ENCODE data around the gene PTPRK.

DNA sequence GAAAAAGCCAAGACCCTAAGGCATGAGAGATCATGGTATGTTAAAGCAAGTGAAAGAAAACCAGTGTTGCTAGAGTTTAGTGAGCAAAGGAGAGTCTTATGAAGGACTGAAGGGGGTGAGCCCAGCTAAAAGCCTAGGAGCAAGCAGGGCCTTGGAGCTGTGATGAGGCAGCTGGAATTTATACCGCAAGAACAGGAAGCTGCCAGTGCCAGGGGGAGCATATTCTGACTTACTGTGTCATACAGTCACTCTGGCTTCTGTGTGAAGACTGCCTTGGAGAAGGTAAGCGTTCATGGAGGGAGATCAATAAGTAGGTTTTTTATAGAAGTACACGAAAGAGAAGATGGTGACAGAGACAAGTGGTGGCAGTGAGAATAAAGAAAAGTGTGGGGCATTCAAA, 310.6 kb downstream of the PTPRK start:
- TF ChIP-seq, protein P1, sequence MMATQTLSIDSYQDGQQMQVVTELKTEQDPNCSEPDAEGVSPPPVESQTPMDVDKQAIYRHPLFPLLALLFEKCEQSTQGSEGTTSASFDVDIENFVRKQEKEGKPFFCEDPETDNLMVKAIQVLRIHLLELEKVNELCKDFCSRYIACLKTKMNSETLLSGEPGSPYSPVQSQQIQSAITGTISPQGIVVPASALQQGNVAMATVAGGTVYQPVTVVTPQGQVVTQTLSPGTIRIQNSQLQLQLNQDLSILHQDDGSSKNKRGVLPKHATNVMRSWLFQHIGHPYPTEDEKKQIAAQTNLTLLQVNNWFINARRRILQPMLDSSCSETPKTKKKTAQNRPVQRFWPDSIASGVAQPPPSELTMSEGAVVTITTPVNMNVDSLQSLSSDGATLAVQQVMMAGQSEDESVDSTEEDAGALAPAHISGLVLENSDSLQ (IDR thresholded peaks at IDR 0.05): no peak
- TF ChIP-seq ARNT (IDR thresholded peaks at IDR 0.05) (no peak), SP1 (IDR thresholded peaks at IDR 0.05) (no peak), FOXA1 (IDR thresholded peaks at IDR 0.05) (no peak), SUZ12 (IDR thresholded peaks at IDR 0.05) (no peak), FOXK2 (IDR thresholded peaks at IDR 0.05) (no peak)

Data from HEK293T (cell line).